ENCODE data around the gene GRIPAP1.

The GRIPAP1 gene

GRCh38 chrX:48978226-48978625 is 23.8 kb downstream of the GRIPAP1 start:
- Histone ChIP-seq H3K9ac (ENCODE audit: low read length) (no peak overlapping the region), H3K79me2 (ENCODE audit: insufficient read depth, low read length) (no peaks in the 10 kb centered on the region), H2AFZ (ENCODE audit: low read depth, low read length, severe bottlenecking) (no peak overlapping the region), H3K9me3 (ENCODE audit: insufficient read depth, low read length) (no peaks in the 10 kb centered on the region), H4K20me1 (ENCODE audit: low read depth, low read length) (no peaks in the 10 kb centered on the region), H3K27ac (ENCODE audit: low read depth, low read length) (no peak overlapping the region), H3K27me3 (ENCODE audit: low read length) (no peaks in the 10 kb centered on the region), H3K4me2 (ENCODE audit: low read depth, low read length, poor library complexity, severe bottlenecking) (no peak overlapping the region), H3K36me3 (ENCODE audit: low read length) (no peaks in the 10 kb centered on the region), H3K4me3 (ENCODE audit: insufficient read depth, low read length, poor library complexity, severe bottlenecking) (no peak overlapping the region), H3K9me2 (replicated peaks; ENCODE audit: insufficient read depth, low read length) (no peaks in the 10 kb centered on the region), H3F3A (ENCODE audit: insufficient read depth) (no peaks in the 10 kb centered on the region)
- no peak for TF ChIP-seq EZH2phosphoT487 (conservative IDR thresholded peaks at IDR 0.05; ENCODE audit: low read length)
- no peak for TF ChIP-seq CTCF (IDR thresholded peaks at IDR 0.05; ENCODE audit: insufficient read depth, low read length, poor library complexity, severe bottlenecking)

- Histone ChIP-seq H3K79me2 (ENCODE audit: insufficient read depth, low read length) (no peaks in the 10 kb centered on the region), H3K4me2 (ENCODE audit: low read depth, low read length, poor library complexity, severe bottlenecking) (no peak overlapping the region)
- no peak for TF ChIP-seq CTCF (IDR thresholded peaks at IDR 0.05; ENCODE audit: insufficient read depth, low read length, poor library complexity, severe bottlenecking)
- no peak for TF ChIP-seq EZH2phosphoT487 (conservative IDR thresholded peaks at IDR 0.05; ENCODE audit: low read length)
These were observed 26.0 kb downstream of the GRIPAP1 start for GRCh38 chrX:48976086-48976485.

DNA sequence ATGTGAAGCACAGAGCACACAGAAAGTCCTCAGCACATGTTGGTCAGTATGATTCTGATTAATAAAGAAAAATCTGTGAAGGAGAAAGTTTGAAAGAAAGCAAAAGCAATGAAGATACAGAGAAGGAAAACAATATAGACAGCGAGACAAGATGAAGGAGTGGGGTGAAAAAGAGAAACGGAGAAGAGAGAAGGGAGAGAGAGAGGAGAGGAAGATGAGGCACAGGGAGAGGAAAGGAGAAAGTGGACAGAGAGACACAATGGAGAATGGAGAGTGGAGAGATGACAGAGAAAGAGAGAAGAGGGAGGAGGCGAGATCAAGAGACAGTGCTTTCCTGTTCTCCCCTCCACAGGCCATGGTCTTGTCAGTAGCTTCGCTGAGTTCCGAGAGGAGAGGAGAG is 26.5 kb downstream of the GRIPAP1 start:
- no peak overlapping the region for H3K4me3 ChIP-seq (ENCODE audit: insufficient read depth, low read length, poor library complexity, severe bottlenecking)
- H3K36me3 ChIP-seq (ENCODE audit: low read length): no peaks in the 10 kb centered on the region
- no peak overlapping the region for H3K9ac ChIP-seq (ENCODE audit: low read length)
- no peaks in the 10 kb centered on the region for H3K9me2 ChIP-seq (replicated peaks; ENCODE audit: insufficient read depth, low read length)
- H3K79me2 ChIP-seq (ENCODE audit: insufficient read depth, low read length): no peaks in the 10 kb centered on the region
- no peaks in the 10 kb centered on the region for H3K9me3 ChIP-seq (ENCODE audit: insufficient read depth, low read length)
- H2AFZ ChIP-seq (ENCODE audit: low read depth, low read length, severe bottlenecking): no peak overlapping the region
- TF ChIP-seq CTCF (IDR thresholded peaks at IDR 0.05; ENCODE audit: insufficient read depth, low read length, poor library complexity, severe bottlenecking): no peak
- TF ChIP-seq EZH2phosphoT487 (conservative IDR thresholded peaks at IDR 0.05; ENCODE audit: low read length): no peak
- no peaks in the 10 kb centered on the region for H3K27me3 ChIP-seq (ENCODE audit: low read length)
- H3K4me2 ChIP-seq (ENCODE audit: low read depth, low read length, poor library complexity, severe bottlenecking): no peak overlapping the region
- H3K27ac ChIP-seq (ENCODE audit: low read depth, low read length): no peak overlapping the region
- no peaks in the 10 kb centered on the region for H4K20me1 ChIP-seq (ENCODE audit: low read depth, low read length)
- no peaks in the 10 kb centered on the region for H3F3A ChIP-seq (ENCODE audit: insufficient read depth)

More at GRCh38 chrX:48976086-48976485, 26.0 kb downstream of the GRIPAP1 start:
- H3F3A ChIP-seq (ENCODE audit: insufficient read depth): no peaks in the 10 kb centered on the region
- no peaks in the 10 kb centered on the region for H3K27me3 ChIP-seq (ENCODE audit: low read length)
- H4K20me1 ChIP-seq (ENCODE audit: low read depth, low read length): no peaks in the 10 kb centered on the region
- H3K4me3 ChIP-seq (ENCODE audit: insufficient read depth, low read length, poor library complexity, severe bottlenecking): no peak overlapping the region
- H3K9me3 ChIP-seq (ENCODE audit: insufficient read depth, low read length): no peaks in the 10 kb centered on the region
- H2AFZ ChIP-seq (ENCODE audit: low read depth, low read length, severe bottlenecking): no peak overlapping the region
- no peak overlapping the region for H3K27ac ChIP-seq (ENCODE audit: low read depth, low read length)
- no peaks in the 10 kb centered on the region for H3K36me3 ChIP-seq (ENCODE audit: low read length)
- H3K9ac ChIP-seq (ENCODE audit: low read length): no peak overlapping the region
- no peaks in the 10 kb centered on the region for H3K9me2 ChIP-seq (replicated peaks; ENCODE audit: insufficient read depth, low read length)

Measured in SU-DHL-6 (cell line).